Stimulated activated CD8-positive, alpha-beta memory T cell treated with anti-CD3 and anti-CD28 coated beads, Interleukin-7, amount 100 ng/mL, for 1 hour (primary cell): ENCODE data around the gene CLIC1.

Experiments used
- DNase-seq, 2 donors: peaks; one replicate each; pipeline ENCODE4 v3.0.0-alpha.2; 2020; ENCODE audit warnings: low read depth in 2 of 2

CLIC1 gene

GRCh38 chr6:31768363-31769257 lies 32.3 kb upstream of the CLIC1 start:
- DNase-seq = no peak

DNA sequence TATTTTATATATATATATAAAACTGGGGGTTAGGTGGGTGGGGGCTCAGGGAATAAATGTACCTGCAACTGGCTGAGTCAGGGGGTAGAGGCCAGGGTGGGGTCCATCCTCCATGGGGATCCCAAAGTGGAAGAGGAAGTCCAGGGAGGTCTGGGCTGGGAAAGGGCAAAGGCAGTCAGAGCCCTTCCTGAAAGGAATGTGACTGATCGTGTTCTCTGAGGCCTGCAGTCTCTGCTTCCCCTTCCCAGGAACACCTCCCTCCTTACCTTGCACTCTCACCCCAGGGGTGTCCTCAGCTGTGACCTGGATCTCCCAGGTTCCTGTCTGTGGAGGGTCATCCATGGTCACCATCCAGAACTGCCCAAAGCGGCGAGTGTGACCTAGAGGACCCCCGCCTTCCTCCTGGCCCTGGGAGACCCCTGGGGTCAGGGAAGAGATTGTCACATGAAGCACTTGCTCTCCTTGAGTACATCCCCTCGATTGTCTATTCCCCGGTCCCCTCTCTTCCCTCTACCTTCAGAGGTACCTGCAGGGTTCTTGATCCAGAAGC lies 30.8 kb upstream of the CLIC1 start:
- DNase-seq = no peak

DNA sequence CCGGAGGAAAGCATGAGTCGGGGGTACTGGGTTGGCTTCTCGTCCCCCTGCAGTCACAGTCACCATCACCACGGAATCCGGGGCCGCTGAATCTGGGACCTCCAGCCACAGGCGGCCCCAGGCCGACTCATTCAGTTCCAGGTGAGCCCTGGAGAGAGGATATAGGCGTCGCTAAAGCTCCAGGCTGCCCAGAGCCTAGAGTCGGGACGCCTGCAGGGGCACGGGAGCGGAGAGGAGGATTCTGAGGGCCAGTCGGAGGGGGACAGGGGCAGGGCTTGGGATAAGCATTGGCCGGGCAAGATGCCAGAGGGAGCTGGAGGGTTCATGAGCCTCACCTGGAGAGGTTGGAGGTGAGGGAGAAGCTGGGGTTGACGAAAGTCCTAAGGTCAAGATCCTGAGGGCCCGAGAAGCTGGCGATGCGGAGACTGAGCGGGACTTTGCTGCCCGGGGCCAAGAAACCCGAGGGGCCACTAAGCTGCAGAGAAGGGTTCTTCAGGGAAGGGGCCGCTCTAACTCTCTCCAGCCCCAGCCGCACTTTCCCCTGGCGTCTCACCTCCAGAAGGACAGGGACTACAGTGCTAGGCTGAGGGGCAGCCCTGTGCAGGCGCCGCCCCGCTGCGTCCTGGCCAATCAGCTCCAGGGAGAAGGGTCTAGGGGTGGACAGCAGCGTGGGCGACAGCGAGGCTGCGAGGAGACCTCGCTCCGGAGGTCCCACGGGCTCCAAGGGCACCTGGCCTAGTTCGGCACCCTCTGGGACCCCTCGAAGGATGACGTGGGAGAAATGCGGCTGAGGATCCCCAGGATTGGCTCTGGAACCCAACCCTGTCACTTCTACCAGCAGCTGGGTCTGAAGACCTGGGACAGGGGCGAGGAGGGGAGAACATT lies 29.8 kb upstream of the CLIC1 start:
- no peak for DNase-seq

GRCh38 chr6:31765559-31765909 lies 29.2 kb upstream of the CLIC1 start:
- DNase-seq = no peak

- DNase-seq = no peak
Observed at GRCh38 chr6:31764198-31764597, 27.9 kb upstream of the CLIC1 start.

DNA sequence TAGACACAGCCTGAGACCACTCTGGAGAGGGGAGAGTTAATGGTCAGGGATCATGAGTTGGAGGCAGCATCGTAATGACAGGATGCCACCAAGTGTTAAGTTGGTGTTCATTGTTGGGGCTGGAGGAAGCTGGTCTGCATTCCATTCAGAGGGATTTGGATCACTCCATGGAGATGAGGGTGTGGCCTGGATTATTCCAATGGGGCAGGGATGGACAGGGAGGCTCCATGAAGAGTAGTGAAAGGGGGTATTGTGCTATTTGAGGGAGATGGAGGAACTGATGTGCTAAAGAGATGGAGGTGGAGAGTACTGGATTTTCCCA lies 27.2 kb upstream of the CLIC1 start:
- no peak for DNase-seq

DNA sequence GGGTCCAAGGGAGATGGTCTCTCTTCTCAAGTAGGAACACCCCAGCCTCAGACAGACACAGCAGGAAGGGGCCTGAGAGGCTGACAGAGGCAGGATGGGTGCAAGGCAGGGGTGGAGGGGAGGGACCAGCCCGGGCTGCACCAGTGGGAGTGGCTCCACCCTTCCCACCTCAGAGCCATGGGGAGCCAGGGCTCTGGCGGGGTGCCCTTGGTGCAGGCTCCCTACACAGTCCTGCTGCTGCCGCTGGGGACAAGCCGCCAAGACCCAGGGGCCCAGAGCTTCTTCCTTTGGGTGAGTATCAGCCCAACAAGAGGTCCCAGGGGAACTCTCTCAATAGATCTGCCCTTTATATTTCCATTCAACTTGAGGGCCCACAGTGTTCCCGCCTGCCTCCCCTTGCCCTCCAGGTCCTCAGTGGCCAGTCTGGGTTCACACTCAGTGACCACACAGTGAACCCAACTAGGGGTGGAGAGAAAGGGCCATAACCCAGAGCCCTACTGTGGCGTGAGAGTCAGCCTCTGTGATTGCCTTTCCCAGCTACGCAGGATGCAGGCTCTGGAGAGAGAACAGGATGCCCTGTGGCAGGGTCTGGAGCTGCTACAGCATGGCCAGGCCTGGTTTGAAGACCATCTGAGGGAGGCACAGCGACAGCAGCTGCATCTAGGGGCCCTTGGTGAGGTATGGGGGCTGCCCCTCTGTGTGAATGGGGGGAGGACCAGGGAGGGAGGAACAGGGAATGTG lies 26.7 kb upstream of the CLIC1 start:
- DNase-seq = no peak

DNA sequence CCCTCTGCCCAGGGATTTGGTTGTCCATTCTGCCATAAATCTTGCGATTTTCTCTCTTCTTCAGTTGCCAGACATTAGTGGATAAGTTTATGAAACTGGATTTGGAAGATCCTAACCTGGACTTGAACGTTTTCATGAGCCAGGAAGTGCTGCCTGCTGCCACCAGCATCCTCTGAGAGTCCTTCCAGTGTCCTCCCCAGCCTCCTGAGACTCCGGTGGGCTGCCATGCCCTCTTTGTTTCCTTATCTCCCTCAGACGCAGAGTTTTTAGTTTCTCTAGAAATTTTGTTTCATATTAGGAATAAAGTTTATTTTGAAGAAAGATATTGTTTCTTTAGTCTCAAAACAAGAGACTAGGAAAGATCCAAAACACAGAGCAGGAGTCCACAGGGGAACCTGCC lies 26.0 kb upstream of the CLIC1 start, which contains the start of gene SAPCD1:
Gene SAPCD1 (plus strand): TSS at position 301 of the 400 bp plus-strand sequence. CDS start 399 bp downstream, outside the sequence.
- no peak for DNase-seq

DNA sequence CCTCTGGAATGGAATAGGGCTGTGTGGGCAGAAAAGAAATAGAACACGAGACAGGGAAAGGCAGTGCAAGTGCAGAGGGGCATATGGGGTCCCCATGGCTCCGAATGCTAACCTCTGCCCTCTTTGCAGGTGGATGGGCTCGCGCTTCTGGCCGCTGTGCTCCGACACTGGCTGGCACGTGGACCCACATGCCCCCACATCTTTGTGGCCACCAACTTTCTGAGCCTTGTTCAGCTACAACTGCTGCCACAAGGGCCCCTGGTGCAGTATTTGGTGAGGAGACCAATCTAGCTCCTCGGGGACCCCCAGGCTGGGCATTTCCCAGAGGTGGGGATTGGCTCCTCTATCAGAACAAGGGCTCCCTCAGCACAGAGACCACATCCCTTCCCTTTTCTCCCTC lies 25.0 kb upstream of the CLIC1 start:
- DNase-seq = no peak

- no peak for DNase-seq
Observed at GRCh38 chr6:31760790-31761189, 24.5 kb upstream of the CLIC1 start.

DNA sequence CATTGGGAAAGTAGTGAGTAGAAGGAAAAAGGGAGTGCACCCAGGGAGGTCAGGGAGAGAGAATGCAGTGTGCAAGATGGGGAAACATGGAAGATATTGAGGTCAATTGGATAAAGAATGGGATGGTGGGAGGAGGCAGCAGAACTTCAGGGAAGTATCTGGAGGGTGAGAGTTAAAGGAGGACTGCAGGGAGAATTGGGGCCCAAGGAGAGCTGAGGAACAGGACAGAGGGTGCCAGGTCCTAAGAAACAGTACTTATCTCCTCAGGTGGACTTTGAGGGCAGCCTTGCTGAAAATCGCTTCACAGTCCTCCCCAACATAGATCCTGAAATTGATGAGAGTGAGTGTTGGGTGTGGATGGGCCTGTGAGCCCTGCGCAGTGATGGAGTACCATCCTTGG lies 22.0 kb upstream of the CLIC1 start:
- no peak for DNase-seq

- DNase-seq = no peak
Observed at GRCh38 chr6:31752739-31753319, 16.5 kb upstream of the CLIC1 start.

- DNase-seq = no peak
Observed at GRCh38 chr6:31750411-31751022, 14.2 kb upstream of the CLIC1 start.

DNA sequence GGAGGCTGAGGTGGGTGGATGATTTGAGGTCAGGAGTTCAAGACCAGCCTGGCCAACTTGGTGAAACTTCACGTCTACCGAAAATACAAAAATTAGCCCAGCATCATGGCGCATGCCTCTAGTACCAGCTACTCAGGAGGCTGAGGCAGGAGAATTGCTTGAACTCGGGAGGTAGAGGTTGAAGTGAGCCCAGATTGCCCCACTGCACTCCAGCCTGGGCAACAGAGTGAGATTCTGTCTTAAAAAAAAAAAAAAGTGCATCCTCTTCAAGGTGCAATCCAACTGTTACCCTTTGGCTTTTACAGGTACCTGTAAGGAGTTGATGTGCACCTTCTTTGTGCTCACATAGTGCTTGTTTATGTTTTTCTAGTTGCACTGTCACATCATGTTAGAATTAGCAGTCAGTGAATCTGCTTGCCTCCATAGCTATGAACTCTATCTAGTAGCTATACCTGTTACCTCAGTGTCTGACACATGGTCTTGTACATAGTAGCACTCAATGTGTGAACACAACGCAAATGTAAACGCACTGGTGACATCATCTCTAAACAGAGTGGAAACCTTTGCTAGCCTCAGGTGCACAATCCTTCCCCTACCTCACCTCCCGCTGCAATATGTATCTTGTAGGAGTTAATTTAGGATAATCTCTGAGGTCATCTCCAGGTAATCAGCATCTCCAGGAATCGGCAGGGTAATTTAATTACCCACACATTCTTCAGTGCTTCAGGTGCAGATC lies 13.1 kb upstream of the CLIC1 start:
- no peak for DNase-seq

GRCh38 chr6:31744422-31744821 lies 8.1 kb upstream of the CLIC1 start:
- DNase-seq = no peak

- no peak for DNase-seq
Observed at GRCh38 chr6:31742894-31743293, 6.6 kb upstream of the CLIC1 start.

DNA sequence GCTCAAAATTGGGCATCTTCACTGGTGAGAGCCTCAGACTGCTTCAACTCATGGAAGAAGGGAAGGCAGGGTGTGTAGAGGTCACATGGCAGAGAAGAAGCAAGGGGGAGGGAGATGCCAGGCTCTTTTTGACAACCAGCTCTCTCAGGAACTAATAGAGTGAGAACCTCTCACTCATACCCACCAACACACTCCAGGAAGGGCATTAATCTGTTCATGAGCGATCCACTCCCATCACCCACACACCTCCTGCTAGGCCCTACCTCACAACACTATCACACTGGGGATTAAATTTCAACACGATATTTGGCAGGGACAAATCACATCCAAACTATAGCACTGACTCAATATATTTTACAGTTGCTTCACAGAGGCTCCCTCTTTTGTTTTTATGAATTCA lies 5.5 kb upstream of the CLIC1 start:
- no peak for DNase-seq

DNA sequence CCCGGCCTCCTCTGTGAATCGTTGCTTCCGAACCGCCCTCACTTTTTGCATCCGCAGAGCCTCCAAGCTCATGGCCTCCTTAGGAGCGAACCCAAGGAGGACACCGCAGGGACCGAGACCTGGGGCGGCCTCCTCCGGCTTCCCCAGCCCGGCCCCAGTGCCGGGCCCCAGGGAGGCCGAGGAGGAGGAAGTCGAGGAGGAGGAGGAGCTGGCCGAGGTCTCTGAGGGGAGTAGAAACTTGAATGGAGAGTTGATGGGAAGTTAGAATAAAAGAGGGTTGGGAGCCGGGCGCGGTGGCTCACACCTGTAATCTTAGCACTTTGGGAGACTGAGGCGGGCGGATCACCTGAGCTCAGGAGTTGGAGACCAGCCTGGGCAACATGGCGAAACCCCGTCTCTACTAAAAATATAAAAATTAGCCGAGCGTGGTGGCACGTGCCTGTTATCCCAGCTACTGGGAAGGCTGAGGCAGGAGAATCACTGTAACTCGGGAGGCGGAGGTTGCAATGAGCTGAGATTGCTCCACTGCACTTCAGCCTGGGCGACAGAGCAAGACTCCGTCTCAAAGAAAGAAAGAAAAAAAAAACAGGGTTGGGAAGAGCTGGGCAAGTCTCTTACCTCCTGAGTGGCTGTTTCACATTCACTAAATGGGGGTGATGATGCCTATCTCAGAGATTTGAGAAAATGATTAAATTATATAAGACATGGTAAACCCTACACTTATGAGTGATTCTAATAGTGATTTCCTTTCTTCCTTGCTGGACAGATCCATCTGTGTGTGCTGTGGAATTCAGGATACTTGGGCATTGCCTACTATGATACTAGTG lies 4.3 kb upstream of the CLIC1 start:
- DNase-seq = no peak

- peak; percentile 89 to 90 for DNase-seq
Observed at GRCh38 chr6:31739639-31740396, 3.5 kb upstream of the CLIC1 start, which contains the start of gene MSH5. Gene MSH5 (plus strand): TSS chr6:31740005. CDS start chr6:31740467, 462 bp downstream.
